ENCODE data around the gene TLCD1.

TLCD1 gene

GRCh38 chr17:28703552-28704218 is 22.3 kb downstream of the TLCD1 start:
- peaks cover 68% of the 10 kb centered on the region for H3K36me3 ChIP-seq (ENCODE audit: insufficient read depth, low read depth, low read length)
- H3K4me3 ChIP-seq (ENCODE audit: low read length), result no peak overlapping the region
- no peaks in the 10 kb centered on the region for H3K9me3 ChIP-seq (ENCODE audit: insufficient read depth, low read depth, low read length)
- no peaks in the 10 kb centered on the region for H3K27me3 ChIP-seq (ENCODE audit: insufficient read depth, low read length)
- H3K4me1 ChIP-seq (ENCODE audit: insufficient read depth, low read length), result 0 out of 2 replicates have a peak, but pooled peaks cover 4% of the 10 kb centered on the region
- H3K27ac ChIP-seq (ENCODE audit: low read length), result no peak overlapping the region
- H3K9ac ChIP-seq (ENCODE audit: low read depth, low read length), result no peak overlapping the region; the same call in 1 of the 2 replicates

DNA sequence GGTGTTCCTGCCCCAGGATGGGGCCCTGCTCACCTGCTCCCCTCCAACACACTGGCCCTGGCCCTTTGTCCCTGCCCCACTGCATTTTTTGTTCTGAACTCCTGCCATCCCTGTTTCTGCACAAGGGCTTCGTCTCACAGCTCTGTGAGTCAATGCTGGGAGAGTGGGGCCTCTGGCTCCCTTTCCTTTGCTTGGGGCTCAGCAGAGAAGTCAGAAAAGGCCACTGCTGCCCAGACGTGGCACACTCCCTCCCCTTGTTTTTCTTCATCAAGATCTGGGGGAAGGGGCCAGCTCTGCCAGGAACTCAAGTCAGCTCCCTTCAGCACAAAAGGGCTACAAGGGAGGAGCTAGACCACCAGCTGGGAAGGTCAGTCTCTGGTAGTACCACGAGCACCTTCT is 23.3 kb downstream of the TLCD1 start:
- Histone ChIP-seq H3K36me3 (ENCODE audit: insufficient read depth, low read depth, low read length) (peaks cover 77% of the 10 kb centered on the region), H3K9me3 (ENCODE audit: insufficient read depth, low read depth, low read length) (no peaks in the 10 kb centered on the region)

GRCh38 chr17:28702026-28702751 is 23.8 kb downstream of the TLCD1 start:
- H3K27me3 ChIP-seq (ENCODE audit: insufficient read depth, low read length), result no peaks in the 10 kb centered on the region
- no peak overlapping the region for H3K9ac ChIP-seq (ENCODE audit: low read depth, low read length)
- H3K36me3 ChIP-seq (ENCODE audit: insufficient read depth, low read depth, low read length), result peaks cover 83% of the 10 kb centered on the region
- no peak overlapping the region for H3K27ac ChIP-seq (ENCODE audit: low read length)
- H3K4me1 ChIP-seq (ENCODE audit: insufficient read depth, low read length), result 0 out of 2 replicates have a peak, but pooled peaks cover 3% of the 10 kb centered on the region
- no peak overlapping the region for H3K4me3 ChIP-seq (ENCODE audit: low read length)
- no peaks in the 10 kb centered on the region for H3K9me3 ChIP-seq (ENCODE audit: insufficient read depth, low read depth, low read length)

More for the DNA sequence above, 23.3 kb downstream of the TLCD1 start:
- Histone ChIP-seq H3K9ac (ENCODE audit: low read depth, low read length) (no peak overlapping the region), H3K27ac (ENCODE audit: low read length) (no peak overlapping the region), H3K27me3 (ENCODE audit: insufficient read depth, low read length) (no peaks in the 10 kb centered on the region), H3K4me1 (ENCODE audit: insufficient read depth, low read length) (0 out of 2 replicates have a peak, but pooled peaks cover 4% of the 10 kb centered on the region), H3K4me3 (ENCODE audit: low read length) (no peak overlapping the region)

DNA sequence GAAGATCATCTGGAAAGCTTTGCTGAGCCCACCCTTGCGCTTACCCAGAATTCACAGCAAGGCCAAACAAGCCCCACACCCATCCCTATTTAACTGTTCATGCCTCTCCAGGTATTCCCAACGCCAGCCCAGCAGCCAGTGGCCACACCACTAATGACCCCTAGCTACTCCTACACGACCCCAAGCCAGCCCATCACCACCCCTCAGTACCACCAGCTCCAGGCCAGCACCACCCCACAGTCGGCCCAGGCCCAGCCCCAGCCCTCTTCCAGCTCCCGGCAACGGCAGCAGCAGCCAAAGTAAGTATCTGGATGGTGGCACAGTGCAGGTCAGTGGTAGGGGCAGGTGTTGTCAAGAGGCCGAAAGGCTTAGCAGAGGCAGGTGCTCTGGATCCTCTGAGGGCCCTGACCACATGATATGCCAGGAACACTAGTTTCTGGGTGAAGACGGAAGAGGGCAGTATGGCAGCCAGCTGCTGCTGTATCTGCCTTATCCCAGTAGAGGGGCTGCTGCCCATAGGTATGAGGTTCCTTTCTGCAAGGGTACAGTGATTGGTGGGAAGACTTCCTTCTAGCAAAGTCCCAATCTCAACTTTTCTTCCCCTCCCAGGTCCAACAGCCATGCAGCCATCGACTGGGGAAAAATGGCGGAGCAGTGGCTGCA is 25.1 kb downstream of the TLCD1 start:
- Histone ChIP-seq H3K36me3 (ENCODE audit: insufficient read depth, low read depth, low read length) (peaks cover 90% of the 10 kb centered on the region), H3K27ac (ENCODE audit: low read length) (no peak overlapping the region), H3K9me3 (ENCODE audit: insufficient read depth, low read depth, low read length) (no peaks in the 10 kb centered on the region)

DNA sequence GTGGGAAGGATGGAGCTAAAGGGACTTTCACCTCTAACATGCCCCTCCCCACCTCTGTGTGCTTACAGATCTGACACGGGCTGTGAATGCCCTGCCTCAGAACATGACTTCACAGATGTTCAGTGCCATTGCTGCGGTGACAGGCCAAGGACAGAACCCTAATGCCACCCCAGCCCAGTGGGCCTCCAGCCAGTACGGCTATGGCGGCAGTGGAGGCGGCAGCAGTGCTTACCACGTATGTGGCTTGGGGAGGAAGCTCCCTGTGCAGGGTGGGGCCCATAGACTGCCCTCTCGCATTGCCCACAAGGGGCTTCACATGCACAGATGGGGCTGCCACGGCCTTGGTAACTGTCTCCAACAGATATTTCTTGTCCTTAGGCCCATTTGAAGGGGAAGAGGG is 25.8 kb downstream of the TLCD1 start:
- Histone ChIP-seq H3K27ac (ENCODE audit: low read length) (no peak overlapping the region), H3K4me1 (ENCODE audit: insufficient read depth, low read length) (no peaks in the 10 kb centered on the region), H3K4me3 (ENCODE audit: low read length) (no peak overlapping the region), H3K9me3 (ENCODE audit: insufficient read depth, low read depth, low read length) (no peaks in the 10 kb centered on the region), H3K36me3 (ENCODE audit: insufficient read depth, low read depth, low read length) (peaks cover 95% of the 10 kb centered on the region), H3K27me3 (ENCODE audit: insufficient read depth, low read length) (no peaks in the 10 kb centered on the region), H3K9ac (ENCODE audit: low read depth, low read length) (no peak overlapping the region)

More for the DNA sequence above, 25.1 kb downstream of the TLCD1 start:
- Histone ChIP-seq H3K4me1 (ENCODE audit: insufficient read depth, low read length) (no peaks in the 10 kb centered on the region), H3K4me3 (ENCODE audit: low read length) (no peak overlapping the region), H3K9ac (ENCODE audit: low read depth, low read length) (no peak overlapping the region), H3K27me3 (ENCODE audit: insufficient read depth, low read length) (no peaks in the 10 kb centered on the region)

- Histone ChIP-seq H3K27me3 (ENCODE audit: insufficient read depth, low read length) (no peaks in the 10 kb centered on the region), H3K9me3 (ENCODE audit: insufficient read depth, low read depth, low read length) (no peaks in the 10 kb centered on the region), H3K27ac (ENCODE audit: low read length) (no peak overlapping the region), H3K9ac (ENCODE audit: low read depth, low read length) (no peak overlapping the region), H3K4me3 (ENCODE audit: low read length) (no peak overlapping the region), H3K4me1 (ENCODE audit: insufficient read depth, low read length) (no peaks in the 10 kb centered on the region), H3K36me3 (ENCODE audit: insufficient read depth, low read depth, low read length) (peaks cover 100% of the 10 kb centered on the region)
These were observed 27.6 kb downstream of the TLCD1 start for GRCh38 chr17:28698253-28698941.

GRCh38 chr17:28693869-28694268 is 32.2 kb downstream of the TLCD1 start:
- H3K9ac ChIP-seq (ENCODE audit: low read depth, low read length), result no peak overlapping the region
- peaks cover 91% of the 10 kb centered on the region for H3K36me3 ChIP-seq (ENCODE audit: insufficient read depth, low read depth, low read length)

GRCh38 chr17:28689011-28689410 is 37.0 kb downstream of the TLCD1 start:
- Histone ChIP-seq H3K9ac (ENCODE audit: low read depth, low read length) (no peak overlapping the region), H3K4me1 (ENCODE audit: insufficient read depth, low read length) (no peaks in the 10 kb centered on the region), H3K36me3 (ENCODE audit: insufficient read depth, low read depth, low read length) (peaks cover 90% of the 10 kb centered on the region), H3K9me3 (ENCODE audit: insufficient read depth, low read depth, low read length) (no peaks in the 10 kb centered on the region), H3K4me3 (ENCODE audit: low read length) (no peak overlapping the region), H3K27me3 (ENCODE audit: insufficient read depth, low read length) (no peaks in the 10 kb centered on the region), H3K27ac (ENCODE audit: low read length) (no peak overlapping the region)

More at GRCh38 chr17:28693869-28694268, 32.2 kb downstream of the TLCD1 start:
- H3K27me3 ChIP-seq (ENCODE audit: insufficient read depth, low read length), result no peaks in the 10 kb centered on the region
- H3K4me1 ChIP-seq (ENCODE audit: insufficient read depth, low read length), result no peaks in the 10 kb centered on the region
- H3K9me3 ChIP-seq (ENCODE audit: insufficient read depth, low read depth, low read length), result no peaks in the 10 kb centered on the region
- no peak overlapping the region for H3K4me3 ChIP-seq (ENCODE audit: low read length)
- no peak overlapping the region for H3K27ac ChIP-seq (ENCODE audit: low read length)

DNA sequence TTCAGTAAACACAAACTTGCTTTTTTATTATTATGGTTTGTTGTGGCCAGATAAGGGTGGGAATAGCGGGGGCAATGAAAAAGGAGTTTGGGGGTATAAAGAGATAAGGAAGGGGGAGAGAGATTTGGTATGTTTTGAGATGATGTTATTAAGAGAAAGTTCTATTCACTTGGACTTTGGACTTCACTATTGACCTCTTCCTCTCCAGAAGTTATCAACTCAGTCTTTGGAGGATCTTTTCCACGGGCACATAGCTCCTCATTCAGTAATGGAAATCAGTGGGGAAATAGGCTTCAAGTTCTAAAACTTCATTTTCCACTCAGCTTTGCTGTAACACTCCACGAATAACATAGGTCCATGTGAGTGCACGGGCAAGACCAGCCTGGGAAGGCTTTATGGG is 37.6 kb downstream of the TLCD1 start:
- no peaks in the 10 kb centered on the region for H3K27me3 ChIP-seq (ENCODE audit: insufficient read depth, low read length)
- no peak overlapping the region for H3K9ac ChIP-seq (ENCODE audit: low read depth, low read length)
- no peak overlapping the region for H3K27ac ChIP-seq (ENCODE audit: low read length)
- H3K36me3 ChIP-seq (ENCODE audit: insufficient read depth, low read depth, low read length), result peaks cover 89% of the 10 kb centered on the region
- no peaks in the 10 kb centered on the region for H3K4me1 ChIP-seq (ENCODE audit: insufficient read depth, low read length)
- H3K4me3 ChIP-seq (ENCODE audit: low read length), result no peak overlapping the region
- H3K9me3 ChIP-seq (ENCODE audit: insufficient read depth, low read depth, low read length), result no peaks in the 10 kb centered on the region

DNA sequence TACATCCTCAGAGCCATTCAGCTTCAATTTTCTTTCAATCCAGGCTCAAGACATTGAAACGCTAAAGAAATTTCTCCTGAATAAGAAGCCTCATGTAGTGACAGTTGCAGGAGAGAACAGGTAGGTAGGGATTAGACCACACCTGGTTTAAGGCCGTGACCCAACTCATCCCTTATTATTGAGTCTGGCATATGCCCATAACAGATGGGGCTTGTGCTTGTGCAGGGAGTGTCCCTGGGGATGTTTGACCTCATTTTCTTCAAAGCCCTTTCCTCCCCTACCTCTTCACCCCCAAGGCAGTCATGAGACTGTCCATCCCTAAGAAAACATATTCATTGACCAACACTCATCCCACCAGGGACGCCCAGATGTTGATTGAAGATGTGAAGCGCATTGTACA is 39.7 kb downstream of the TLCD1 start:
- Histone ChIP-seq H3K4me3 (ENCODE audit: low read length) (no peak overlapping the region), H3K36me3 (ENCODE audit: insufficient read depth, low read depth, low read length) (peaks cover 99% of the 10 kb centered on the region)

GRCh38 chr17:28685366-28685765 is 40.7 kb downstream of the TLCD1 start:
- no peak overlapping the region for H3K9ac ChIP-seq (ENCODE audit: low read depth, low read length)

More for the DNA sequence above, 39.7 kb downstream of the TLCD1 start:
- Histone ChIP-seq H3K9ac (ENCODE audit: low read depth, low read length) (no peak overlapping the region), H3K4me1 (ENCODE audit: insufficient read depth, low read length) (no peaks in the 10 kb centered on the region), H3K9me3 (ENCODE audit: insufficient read depth, low read depth, low read length) (no peaks in the 10 kb centered on the region), H3K27ac (ENCODE audit: low read length) (no peak overlapping the region), H3K27me3 (ENCODE audit: insufficient read depth, low read length) (no peaks in the 10 kb centered on the region)

More at GRCh38 chr17:28685366-28685765, 40.7 kb downstream of the TLCD1 start:
- H3K27me3 ChIP-seq (ENCODE audit: insufficient read depth, low read length), result no peaks in the 10 kb centered on the region
- H3K4me3 ChIP-seq (ENCODE audit: low read length), result no peak overlapping the region
- no peaks in the 10 kb centered on the region for H3K4me1 ChIP-seq (ENCODE audit: insufficient read depth, low read length)
- H3K9me3 ChIP-seq (ENCODE audit: insufficient read depth, low read depth, low read length), result no peaks in the 10 kb centered on the region
- peaks cover 99% of the 10 kb centered on the region for H3K36me3 ChIP-seq (ENCODE audit: insufficient read depth, low read depth, low read length)
- no peak overlapping the region for H3K27ac ChIP-seq (ENCODE audit: low read length)
